SH-SY5Y (cell line): ENCODE results near the gene OR8G1.

Experiments used
- GATA2 ChIP-seq: IDR thresholded peaks from 2 replicates; pipeline ENCODE4 v1.6.1; 2011; ENCODE audit warnings: mild to moderate bottlenecking, low read depth, low read length
- GATA3 ChIP-seq: IDR thresholded peaks from 2 replicates; pipeline ENCODE4 v1.6.1; 2011; ENCODE audit warnings: low read depth, mild to moderate bottlenecking, low read length, moderate library complexity

GRCh38 chr11:124214027-124214426 lies 26.9 kb upstream of the OR8G1 start:
- TF ChIP-seq GATA3 (no peak), GATA2 (no peak)
